ENCODE data around the gene ADGRL3.

The ADGRL3 gene

DNA sequence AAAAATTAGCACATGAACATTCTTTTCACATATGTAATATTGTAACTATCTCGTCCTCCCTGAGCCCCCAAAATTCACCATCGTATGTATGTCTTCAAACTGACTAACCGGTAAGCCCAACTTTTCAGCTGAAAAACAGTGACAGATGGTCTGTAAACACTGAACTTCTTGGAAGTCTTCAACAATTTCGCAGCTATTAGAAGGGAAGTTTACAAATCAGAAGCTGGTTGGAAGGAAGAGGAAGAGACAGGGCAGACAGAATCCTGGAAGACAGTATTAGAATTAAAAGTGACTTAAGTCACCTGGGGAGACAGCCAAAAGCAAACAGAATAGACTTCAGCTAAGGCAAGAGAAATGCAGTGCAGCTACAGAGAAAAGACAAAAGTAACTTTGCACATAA lies 858.4 kb downstream of the ADGRL3 start:
- Histone ChIP-seq H3K4me2 (ENCODE audit: low read length) (no peak overlapping the region), H3K4me3 (ENCODE audit: low read depth, low read length, poor library complexity, severe bottlenecking) (no peak overlapping the region), H3K9ac (ENCODE audit: low read length) (no peak overlapping the region), H3K9me3 (ENCODE audit: low read length) (no peaks in the 10 kb centered on the region), H3K79me2 (ENCODE audit: insufficient read depth, low read length) (no peaks in the 10 kb centered on the region), H3K36me3 (ENCODE audit: insufficient read depth, low read length) (no peaks in the 10 kb centered on the region), H3K9me2 (ENCODE audit: low read depth, low read length) (no peaks in the 10 kb centered on the region), H3K27me3 (ENCODE audit: insufficient read depth, low read length) (no peaks in the 10 kb centered on the region), H2AFZ (ENCODE audit: low read length) (no peak overlapping the region), H3K4me1 (ENCODE audit: insufficient read depth, low read length, severe bottlenecking) (no peaks in the 10 kb centered on the region), H3F3A (ENCODE audit: insufficient read depth, low read length) (no peaks in the 10 kb centered on the region), H4K20me1 (ENCODE audit: insufficient read depth, low read length) (no peaks in the 10 kb centered on the region), H3K27ac (ENCODE audit: low read depth, low read length, poor library complexity, severe bottlenecking) (no peak overlapping the region)
- no peak for TF ChIP-seq EZH2 (IDR thresholded peaks at IDR 0.05; ENCODE audit: borderline replicate concordance, low read length)

GRCh38 chr4:62070291-62070852 lies 870.2 kb downstream of the ADGRL3 start:
- Histone ChIP-seq H3K9me2 (ENCODE audit: low read depth, low read length) (no peaks in the 10 kb centered on the region), H3K9ac (ENCODE audit: low read length) (no peak overlapping the region), H3K79me2 (ENCODE audit: insufficient read depth, low read length) (no peaks in the 10 kb centered on the region), H3K36me3 (ENCODE audit: insufficient read depth, low read length) (no peaks in the 10 kb centered on the region), H3K4me3 (ENCODE audit: low read depth, low read length, poor library complexity, severe bottlenecking) (no peak overlapping the region), H3K4me2 (ENCODE audit: low read length) (no peak overlapping the region), H3K27me3 (ENCODE audit: insufficient read depth, low read length) (no peaks in the 10 kb centered on the region), H3K4me1 (ENCODE audit: insufficient read depth, low read length, severe bottlenecking) (no peaks in the 10 kb centered on the region), H2AFZ (ENCODE audit: low read length) (no peak overlapping the region), H3K9me3 (ENCODE audit: low read length) (no peaks in the 10 kb centered on the region), H3F3A (ENCODE audit: insufficient read depth, low read length) (no peaks in the 10 kb centered on the region), H3K27ac (ENCODE audit: low read depth, low read length, poor library complexity, severe bottlenecking) (no peak overlapping the region), H4K20me1 (ENCODE audit: insufficient read depth, low read length) (no peaks in the 10 kb centered on the region)
- no peak for TF ChIP-seq EZH2 (IDR thresholded peaks at IDR 0.05; ENCODE audit: borderline replicate concordance, low read length)

GRCh38 chr4:62075089-62075488 lies 875.0 kb downstream of the ADGRL3 start:
- Histone ChIP-seq H3K27me3 (ENCODE audit: insufficient read depth, low read length) (no peaks in the 10 kb centered on the region), H3K9ac (ENCODE audit: low read length) (no peak overlapping the region), H3K4me3 (ENCODE audit: low read depth, low read length, poor library complexity, severe bottlenecking) (no peak overlapping the region), H3K36me3 (ENCODE audit: insufficient read depth, low read length) (no peaks in the 10 kb centered on the region), H3K9me3 (ENCODE audit: low read length) (no peaks in the 10 kb centered on the region), H3K4me1 (ENCODE audit: insufficient read depth, low read length, severe bottlenecking) (no peaks in the 10 kb centered on the region), H3F3A (ENCODE audit: insufficient read depth, low read length) (no peaks in the 10 kb centered on the region), H2AFZ (ENCODE audit: low read length) (no peak overlapping the region), H3K79me2 (ENCODE audit: insufficient read depth, low read length) (no peaks in the 10 kb centered on the region), H4K20me1 (ENCODE audit: insufficient read depth, low read length) (no peaks in the 10 kb centered on the region), H3K4me2 (ENCODE audit: low read length) (no peak overlapping the region), H3K27ac (ENCODE audit: low read depth, low read length, poor library complexity, severe bottlenecking) (no peak overlapping the region), H3K9me2 (ENCODE audit: low read depth, low read length) (no peaks in the 10 kb centered on the region)
- TF ChIP-seq EZH2 (IDR thresholded peaks at IDR 0.05; ENCODE audit: borderline replicate concordance, low read length) (no peak), CTCF (IDR thresholded peaks at IDR 0.05; ENCODE audit: low read length) (no peak)

DNA sequence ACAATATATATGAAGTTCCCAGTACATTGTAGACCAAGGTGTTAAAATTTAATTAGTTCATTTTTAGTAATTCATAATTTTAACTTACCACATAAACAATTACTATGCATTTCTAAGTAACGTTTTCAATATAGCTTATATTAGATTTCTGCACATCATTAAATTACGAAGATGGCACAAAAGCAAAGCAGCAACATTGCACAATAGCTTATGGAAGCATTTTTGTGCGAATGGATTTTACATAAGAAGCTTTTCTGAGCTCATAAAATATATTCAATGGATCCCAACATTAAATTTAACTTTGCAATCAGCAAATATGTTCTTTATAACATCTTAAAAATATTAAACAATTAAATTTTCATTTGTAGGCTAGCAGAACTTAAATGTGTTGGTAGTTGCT lies 875.4 kb downstream of the ADGRL3 start:
- no peak overlapping the region for H3K9ac ChIP-seq (ENCODE audit: low read length)
- no peak overlapping the region for H3K4me2 ChIP-seq (ENCODE audit: low read length)
- H4K20me1 ChIP-seq (ENCODE audit: insufficient read depth, low read length), result no peaks in the 10 kb centered on the region

More for the DNA sequence above, 875.4 kb downstream of the ADGRL3 start:
- Histone ChIP-seq H3K27me3 (ENCODE audit: insufficient read depth, low read length) (no peaks in the 10 kb centered on the region), H3K9me3 (ENCODE audit: low read length) (no peaks in the 10 kb centered on the region), H2AFZ (ENCODE audit: low read length) (no peak overlapping the region), H3F3A (ENCODE audit: insufficient read depth, low read length) (no peaks in the 10 kb centered on the region), H3K79me2 (ENCODE audit: insufficient read depth, low read length) (no peaks in the 10 kb centered on the region), H3K27ac (ENCODE audit: low read depth, low read length, poor library complexity, severe bottlenecking) (no peak overlapping the region), H3K36me3 (ENCODE audit: insufficient read depth, low read length) (no peaks in the 10 kb centered on the region), H3K4me3 (ENCODE audit: low read depth, low read length, poor library complexity, severe bottlenecking) (no peak overlapping the region), H3K4me1 (ENCODE audit: insufficient read depth, low read length, severe bottlenecking) (no peaks in the 10 kb centered on the region), H3K9me2 (ENCODE audit: low read depth, low read length) (no peaks in the 10 kb centered on the region)
- TF ChIP-seq EZH2 (IDR thresholded peaks at IDR 0.05; ENCODE audit: borderline replicate concordance, low read length) (no peak), CTCF (IDR thresholded peaks at IDR 0.05; ENCODE audit: low read length) (no peak)

All from OCI-LY1 (cell line).